ENCODE results near the gene PPARG.

- TF ChIP-seq EZH2 (IDR thresholded peaks at IDR 0.05; ENCODE audit: borderline replicate concordance, low read length) (no peak), CTCF (IDR thresholded peaks at IDR 0.05; ENCODE audit: low read length) (no peak)
Observed at GRCh38 chr3:12289524-12289923, 654 bp downstream of the PPARG start.
